B cell (primary cell): ENCODE measurements around the gene CACNA2D2.

Experiments
- EZH2 ChIP-seq: IDR thresholded peaks from 2 replicates; pipeline ENCODE4 v1.6.1; 2012; ENCODE audit warnings: borderline replicate concordance, low read depth, mild to moderate bottlenecking, moderate library complexity, low read length; ENCODE audit not compliant: insufficient read depth, poor library complexity, severe bottlenecking
- TF ChIP-seq, protein P1 (sequence below): fragments of 200-600 bp; IDR thresholded peaks from one replicate; pipeline ENCODE4 v1.8.0; 2022; ENCODE audit warnings: antibody characterized with exemption, mild to moderate bottlenecking

DNA sequence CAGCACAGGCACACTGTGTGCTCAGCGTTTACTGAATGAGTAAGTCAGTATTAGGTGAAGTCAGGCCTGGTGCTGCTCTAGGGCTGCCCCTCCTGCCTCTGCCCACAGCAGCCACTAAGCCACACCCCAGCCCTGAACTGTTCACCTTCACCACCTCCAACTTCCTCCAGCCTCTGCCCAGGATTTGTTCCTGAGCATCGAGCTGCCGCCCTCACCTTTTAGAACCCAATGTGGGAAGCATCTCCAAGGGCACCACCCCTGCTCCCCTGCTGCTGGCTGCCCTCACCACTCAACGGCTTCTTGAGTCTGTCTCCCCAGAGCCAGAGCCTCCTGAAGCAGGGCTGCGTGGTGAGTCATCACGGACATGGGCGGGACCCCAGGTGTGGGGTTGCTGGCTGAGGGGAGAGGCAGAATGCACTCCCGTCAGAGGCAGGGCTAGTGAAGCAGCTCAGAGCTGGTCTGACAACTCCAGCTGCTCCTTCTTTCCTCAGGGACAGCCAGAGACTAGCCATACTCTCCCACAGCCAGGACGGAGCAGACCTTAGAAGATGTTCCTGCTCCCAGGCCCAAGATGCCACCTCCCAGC, 186.7 kb downstream of the CACNA2D2 start:
- TF ChIP-seq, protein P1, sequence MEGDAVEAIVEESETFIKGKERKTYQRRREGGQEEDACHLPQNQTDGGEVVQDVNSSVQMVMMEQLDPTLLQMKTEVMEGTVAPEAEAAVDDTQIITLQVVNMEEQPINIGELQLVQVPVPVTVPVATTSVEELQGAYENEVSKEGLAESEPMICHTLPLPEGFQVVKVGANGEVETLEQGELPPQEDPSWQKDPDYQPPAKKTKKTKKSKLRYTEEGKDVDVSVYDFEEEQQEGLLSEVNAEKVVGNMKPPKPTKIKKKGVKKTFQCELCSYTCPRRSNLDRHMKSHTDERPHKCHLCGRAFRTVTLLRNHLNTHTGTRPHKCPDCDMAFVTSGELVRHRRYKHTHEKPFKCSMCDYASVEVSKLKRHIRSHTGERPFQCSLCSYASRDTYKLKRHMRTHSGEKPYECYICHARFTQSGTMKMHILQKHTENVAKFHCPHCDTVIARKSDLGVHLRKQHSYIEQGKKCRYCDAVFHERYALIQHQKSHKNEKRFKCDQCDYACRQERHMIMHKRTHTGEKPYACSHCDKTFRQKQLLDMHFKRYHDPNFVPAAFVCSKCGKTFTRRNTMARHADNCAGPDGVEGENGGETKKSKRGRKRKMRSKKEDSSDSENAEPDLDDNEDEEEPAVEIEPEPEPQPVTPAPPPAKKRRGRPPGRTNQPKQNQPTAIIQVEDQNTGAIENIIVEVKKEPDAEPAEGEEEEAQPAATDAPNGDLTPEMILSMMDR = no peak
- TF ChIP-seq EZH2 = no peak
